Panc1 (cell line): ENCODE measurements around the gene LDLRAD4.

Experiments
- SIN3A ChIP-seq: IDR thresholded peaks from 2 replicates; pipeline ENCODE4 v1.6.1; 2012; ENCODE audit warnings: low read depth, mild to moderate bottlenecking, low read length, moderate library complexity, borderline replicate concordance; ENCODE audit not compliant: insufficient read depth
- TF ChIP-seq, protein P1 (sequence below): fragments of 450-650 bp; IDR thresholded peaks from 2 replicates; pipeline ENCODE4 v1.5.1; 2017; ENCODE audit warnings: mild to moderate bottlenecking

GRCh38 chr18:13547347-13547746 is 328.8 kb downstream of the LDLRAD4 start:
- TF ChIP-seq, protein P1, sequence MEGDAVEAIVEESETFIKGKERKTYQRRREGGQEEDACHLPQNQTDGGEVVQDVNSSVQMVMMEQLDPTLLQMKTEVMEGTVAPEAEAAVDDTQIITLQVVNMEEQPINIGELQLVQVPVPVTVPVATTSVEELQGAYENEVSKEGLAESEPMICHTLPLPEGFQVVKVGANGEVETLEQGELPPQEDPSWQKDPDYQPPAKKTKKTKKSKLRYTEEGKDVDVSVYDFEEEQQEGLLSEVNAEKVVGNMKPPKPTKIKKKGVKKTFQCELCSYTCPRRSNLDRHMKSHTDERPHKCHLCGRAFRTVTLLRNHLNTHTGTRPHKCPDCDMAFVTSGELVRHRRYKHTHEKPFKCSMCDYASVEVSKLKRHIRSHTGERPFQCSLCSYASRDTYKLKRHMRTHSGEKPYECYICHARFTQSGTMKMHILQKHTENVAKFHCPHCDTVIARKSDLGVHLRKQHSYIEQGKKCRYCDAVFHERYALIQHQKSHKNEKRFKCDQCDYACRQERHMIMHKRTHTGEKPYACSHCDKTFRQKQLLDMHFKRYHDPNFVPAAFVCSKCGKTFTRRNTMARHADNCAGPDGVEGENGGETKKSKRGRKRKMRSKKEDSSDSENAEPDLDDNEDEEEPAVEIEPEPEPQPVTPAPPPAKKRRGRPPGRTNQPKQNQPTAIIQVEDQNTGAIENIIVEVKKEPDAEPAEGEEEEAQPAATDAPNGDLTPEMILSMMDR, result no peak
- TF ChIP-seq SIN3A, result no peak
